GM12878 (cell line): ENCODE data around the gene C21orf58. TPM values are rescaled to one million over a fixed set of nuclear protein-coding genes. Genes with fewer than 3 reads are reported as not detected.

Experiments used
- ATAC-seq: fragments of 200-7000 bp; cut with Tn5 transposase; 3 replicates; pipeline ENCODE4 v1.9.1; 2020; ENCODE audit warnings: mild to moderate bottlenecking, moderate library complexity
- BruUV-seq: library from RNA; stranded (reverse); fragments of 400-500 nt; replicated peaks from 2 replicates; lab custom pipeline; 2021; lab: Mats Ljungman, UMichigan
- CTCF ChIA-PET: fragments of 300-600 bp; sonication (Branson Sonifier 250); formaldehyde crosslinking; extraction: SDS; loops from one replicate; lab custom pipeline; 2021; ENCODE audit warnings: inconsistent platforms; lab: Yijun Ruan, JAX
- POLR2A ChIA-PET: fragments of 350-600 bp; formaldehyde crosslinking; extraction: SDS; loops from one replicate; lab custom pipeline; 2021; ENCODE audit warnings: inconsistent platforms; lab: Charles Lee
- RAD21 ChIA-PET: fragments of 300-600 bp; sonication (Branson Sonifier 250); formaldehyde crosslinking; loops from one replicate; lab custom pipeline; 2023; ENCODE audit warnings: antibody characterized with exemption; ENCODE audit not compliant: unreplicated experiment; lab: Charles Lee
- SMC1A ChIA-PET: fragments of 300-600 bp; sonication (Branson Sonifier 250); formaldehyde crosslinking; loops from one replicate; lab custom pipeline; 2023; ENCODE audit not compliant: unreplicated experiment, uncharacterized antibody; lab: Charles Lee
- DNase-seq: peaks from one replicate; pipeline ENCODE4 v3.0.0-alpha.2; 2011; ENCODE audit warnings: low read depth, low spot score
- FAIRE-seq: peaks from 3 replicates; lab custom pipeline; 2011; peaks lifted over from hg19 to GRCh38; lab: Jason Lieb, UNC
- H2AFZ ChIP-seq: 2 replicates; pipeline ENCODE4 v1.6.0; 2011; ENCODE audit warnings: low read depth, low read length, control low read depth; ENCODE audit not compliant: control insufficient read depth
- H3K27ac ChIP-seq: 2 replicates; pipeline ENCODE4 v1.5.1; 2011; ENCODE audit warnings: control low read depth; ENCODE audit not compliant: control insufficient read depth, insufficient read depth
- H3K27me3 ChIP-seq, 2 experiments: replicated peaks in 1 of 2; 2 replicates each; pipeline versions ENCODE4 v1.6.0 to v1.6.1; 2011; ENCODE audit warnings: low read length in 1 of 2; ENCODE audit not compliant: control insufficient read depth in 2 of 2, insufficient read depth in 2 of 2
- H3K36me3 ChIP-seq, 2 experiments: 2 replicates each; pipeline ENCODE4 v1.5.1; 2011; ENCODE audit warnings: low read length in 1 of 2; ENCODE audit not compliant: control insufficient read depth in 2 of 2, insufficient read depth in 2 of 2
- H3K4me1 ChIP-seq: 2 replicates; pipeline ENCODE4 v1.6.1; 2011; ENCODE audit warnings: mild to moderate bottlenecking, low read length, moderate library complexity, mixed read lengths; ENCODE audit not compliant: control insufficient read depth, insufficient read depth
- H3K4me2 ChIP-seq: 2 replicates; pipeline ENCODE4 v1.6.0; 2011; ENCODE audit warnings: control low read depth; ENCODE audit not compliant: control insufficient read depth, insufficient read depth
- H3K4me3 ChIP-seq: fragments of 200-600 bp; sonication (generic); 2 replicates; pipeline ENCODE4 v1.5.1; 2016
- H3K79me2 ChIP-seq: 2 replicates; pipeline ENCODE4 v1.6.0; 2011; ENCODE audit warnings: low read length; ENCODE audit not compliant: control insufficient read depth, insufficient read depth
- H3K9ac ChIP-seq: 2 replicates; pipeline ENCODE4 v1.8.0; 2011; ENCODE audit warnings: low read length, control low read depth, mixed read lengths; ENCODE audit not compliant: control insufficient read depth, insufficient read depth
- H3K9me3 ChIP-seq: replicated peaks from 3 replicates; pipeline ENCODE4 v1.5.1; 2011; ENCODE audit warnings: mild to moderate bottlenecking, low read length; ENCODE audit not compliant: control insufficient read depth, insufficient read depth
- H4K20me1 ChIP-seq: 2 replicates; pipeline ENCODE4 v1.6.0; 2011; ENCODE audit not compliant: control insufficient read depth, insufficient read depth
- ATF7 ChIP-seq: fragments of 450-650 bp; IDR thresholded peaks from 2 replicates; pipeline ENCODE4 v1.6.1; 2016; ENCODE audit warnings: low read depth, mild to moderate bottlenecking
- CBFB ChIP-seq: IDR thresholded peaks from 2 replicates; pipeline ENCODE4 v1.6.1; 2016; ENCODE audit warnings: antibody characterized with exemption, low read depth
- FOXK2 ChIP-seq: fragments of 450-650 bp; IDR thresholded peaks from 2 replicates; pipeline ENCODE4 v1.6.1; 2017; ENCODE audit warnings: mild to moderate bottlenecking, moderate library complexity
- HDGF ChIP-seq: fragments of 450-650 bp; IDR thresholded peaks from 2 replicates; pipeline ENCODE4 v1.6.1; 2016; ENCODE audit warnings: antibody characterized with exemption
- MEF2A ChIP-seq: IDR thresholded peaks from 2 replicates; pipeline ENCODE4 v1.6.1; 2011; ENCODE audit warnings: low read depth, mild to moderate bottlenecking, low read length, moderate library complexity; ENCODE audit not compliant: insufficient read depth
- SMAD1 ChIP-seq: fragments of 450-650 bp; IDR thresholded peaks from 2 replicates; pipeline ENCODE4 v1.6.1; 2018; ENCODE audit warnings: mild to moderate bottlenecking, low read depth; ENCODE audit not compliant: partially characterized antibody
- SPI1 ChIP-seq: IDR thresholded peaks from 2 replicates; pipeline ENCODE4 v1.6.1; 2011; ENCODE audit warnings: low read depth, mild to moderate bottlenecking, low read length, moderate library complexity, borderline replicate concordance; ENCODE audit not compliant: insufficient read depth
- TARDBP ChIP-seq: IDR thresholded peaks from 2 replicates; pipeline ENCODE4 v1.6.1; 2016; ENCODE audit warnings: borderline replicate concordance
- ZNF384 ChIP-seq: IDR thresholded peaks from 2 replicates; pipeline ENCODE4 v1.6.1; 2012; ENCODE audit warnings: low read depth, mild to moderate bottlenecking, low read length, improper control_type of control experiment, borderline replicate concordance
- ZNF622 ChIP-seq: fragments of 450-650 bp; IDR thresholded peaks from 2 replicates; pipeline ENCODE4 v1.6.1; 2017; ENCODE audit warnings: mild to moderate bottlenecking, inconsistent platforms
- WGBS: methylation state at CpG from one replicate; pipeline ENCODE4 v1.1.6; 2016; ENCODE audit warnings: low lambda C conversion rate; ENCODE audit not compliant: insufficient replicate concordance, insufficient coverage; ENCODE audit errors: missing lambda C conversion rate; 5-methylcytosine and 5-hydroxymethylcytosine counted together
- in situ Hi-C: fragments of 300-500 bp; cut with MboI; formaldehyde crosslinking; loops from 9 replicates; pipeline ENCODE4 v1.14.3; 2018; ENCODE audit warnings: mixed read lengths
- intact Hi-C: fragments of 100-400 bp; cut with micrococcal nuclease; formaldehyde crosslinking; loops from one replicate; pipeline ENCODE4 v1.14.2; 2022; ENCODE audit not compliant: unreplicated experiment
- polyA plus RNA-seq, 11 experiments: library from polyadenylated mRNA; depleted of rRNA in 4 of 11; unstranded in 6 of 11; stranded (reverse) in 5 of 11; fragments of >200 nt; fragmentation: Nextera tagmentation in 4 of 11; fragmentation: Illumina TruSeq in 1 of 11; extraction: Ambion mirVana in 4 of 11; extraction: Trizol in 1 of 11; gene quantifications; 1 replicate in 1 of 11; 2 replicates in 10 of 11; pipeline versions ENCODE4 v1.2.1 to v1.2.3, GENCODE V29; 2011 to 2016; ENCODE audit warnings: inconsistent platforms in 2 of 11, missing spikeins in 2 of 11, low read depth in 1 of 11
- total RNA-seq, 4 experiments: library from RNA; depleted of rRNA in 3 of 4; stranded (reverse); fragments of >200 nt in 3 of 4; fragmentation: Illumina TruSeq in 1 of 4; extraction: Trizol in 1 of 4; gene quantifications; 2 replicates each; pipeline versions ENCODE4 v1.2.1 to v1.2.3, GENCODE V29; 2013 to 2021
- TF ChIP-seq, protein P1 (sequence below): fragments of 150-350 bp; IDR thresholded peaks from 2 replicates; pipeline ENCODE4 v1.6.1; 2014; ENCODE audit warnings: mild to moderate bottlenecking, low read depth, low read length
- TF ChIP-seq, protein P2 (sequence below): fragments of 450-650 bp; IDR thresholded peaks from 2 replicates; pipeline ENCODE4 v1.6.1; 2014; ENCODE audit warnings: mild to moderate bottlenecking
- TF ChIP-seq, protein P3 (sequence below): fragments of 450-650 bp; IDR thresholded peaks from 2 replicates; pipeline ENCODE4 v1.6.1; 2017; ENCODE audit warnings: antibody characterized with exemption, mild to moderate bottlenecking, moderate library complexity

C21orf58 gene
- total and polyA plus RNA-seq, 10 of the 15 experiments (the other 5 are each of a cell fraction or from before 2014, with no cell fraction given): 1.1 to 22.3 (median 11.8) TPM

DNA sequence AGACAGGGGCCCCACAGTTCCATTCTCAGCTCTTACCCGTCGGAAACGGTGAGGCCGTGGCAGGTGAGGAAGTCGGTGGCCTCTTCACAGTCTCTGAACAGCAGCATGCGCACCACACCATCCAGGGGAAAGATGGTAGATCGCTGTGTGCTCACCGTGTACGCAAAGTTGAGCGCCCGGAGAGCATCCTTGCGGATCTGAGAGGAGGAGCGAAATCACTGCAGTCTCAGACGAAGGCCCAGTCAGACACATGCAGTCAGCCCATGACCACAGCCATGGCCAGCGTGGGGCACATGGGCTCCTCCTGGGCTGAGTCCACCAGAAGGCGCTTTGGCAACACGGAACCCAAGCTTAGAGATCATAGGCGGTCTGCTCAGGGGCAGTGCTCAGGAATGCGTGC lies 56.7 kb downstream of the C21orf58 start (continued):
- TF ChIP-seq, protein P1, sequence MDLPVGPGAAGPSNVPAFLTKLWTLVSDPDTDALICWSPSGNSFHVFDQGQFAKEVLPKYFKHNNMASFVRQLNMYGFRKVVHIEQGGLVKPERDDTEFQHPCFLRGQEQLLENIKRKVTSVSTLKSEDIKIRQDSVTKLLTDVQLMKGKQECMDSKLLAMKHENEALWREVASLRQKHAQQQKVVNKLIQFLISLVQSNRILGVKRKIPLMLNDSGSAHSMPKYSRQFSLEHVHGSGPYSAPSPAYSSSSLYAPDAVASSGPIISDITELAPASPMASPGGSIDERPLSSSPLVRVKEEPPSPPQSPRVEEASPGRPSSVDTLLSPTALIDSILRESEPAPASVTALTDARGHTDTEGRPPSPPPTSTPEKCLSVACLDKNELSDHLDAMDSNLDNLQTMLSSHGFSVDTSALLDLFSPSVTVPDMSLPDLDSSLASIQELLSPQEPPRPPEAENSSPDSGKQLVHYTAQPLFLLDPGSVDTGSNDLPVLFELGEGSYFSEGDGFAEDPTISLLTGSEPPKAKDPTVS: no peak
- no peak for TF ChIP-seq SPI1
- TF ChIP-seq, protein P2, sequence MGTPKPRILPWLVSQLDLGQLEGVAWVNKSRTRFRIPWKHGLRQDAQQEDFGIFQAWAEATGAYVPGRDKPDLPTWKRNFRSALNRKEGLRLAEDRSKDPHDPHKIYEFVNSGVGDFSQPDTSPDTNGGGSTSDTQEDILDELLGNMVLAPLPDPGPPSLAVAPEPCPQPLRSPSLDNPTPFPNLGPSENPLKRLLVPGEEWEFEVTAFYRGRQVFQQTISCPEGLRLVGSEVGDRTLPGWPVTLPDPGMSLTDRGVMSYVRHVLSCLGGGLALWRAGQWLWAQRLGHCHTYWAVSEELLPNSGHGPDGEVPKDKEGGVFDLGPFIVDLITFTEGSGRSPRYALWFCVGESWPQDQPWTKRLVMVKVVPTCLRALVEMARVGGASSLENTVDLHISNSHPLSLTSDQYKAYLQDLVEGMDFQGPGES: no peak
- TF ChIP-seq HDGF: no peak

DNA sequence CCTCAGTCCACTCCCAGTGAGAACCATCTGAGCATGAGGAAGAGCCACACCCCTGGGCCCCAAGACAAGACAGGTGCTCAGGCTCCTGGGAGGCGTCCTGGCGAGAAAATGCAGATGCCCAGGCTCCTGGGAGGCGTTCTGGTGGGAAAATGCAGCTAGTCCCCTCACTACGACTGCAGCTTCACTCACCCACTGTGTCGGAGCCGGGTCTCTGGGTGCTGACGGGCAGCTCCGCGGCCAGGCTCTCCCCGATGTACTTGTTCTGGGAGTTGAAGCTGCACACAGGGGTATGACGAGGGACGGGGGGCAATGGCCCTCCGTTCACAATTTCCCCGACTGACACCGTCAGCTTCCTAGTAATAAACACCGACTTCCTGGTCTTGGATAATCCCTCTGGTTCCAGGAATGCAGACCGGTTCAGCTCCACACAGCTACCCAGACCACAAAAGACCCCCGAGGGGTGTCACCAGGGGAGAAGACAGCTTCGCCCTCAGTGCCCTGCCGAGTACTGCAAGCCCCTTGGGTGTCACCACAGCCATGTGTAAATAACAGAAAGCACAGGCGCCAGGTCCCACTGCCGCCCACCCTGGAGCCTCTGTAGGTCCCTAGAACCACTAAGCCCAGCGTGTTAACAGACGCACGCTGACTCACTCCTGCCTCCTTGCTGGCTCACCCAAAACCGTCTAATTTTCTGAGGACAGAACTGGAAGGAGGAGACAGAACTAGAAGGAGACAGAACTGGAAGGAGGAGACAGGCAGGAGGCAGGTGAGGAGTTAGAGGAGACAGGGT lies 57.7 kb downstream of the C21orf58 start:
- Histone ChIP-seq H3K79me2 (no peaks in the 10 kb centered on the region), H3K27me3 (no peaks in the 10 kb centered on the region), H4K20me1 (no peaks in the 10 kb centered on the region), H3K27ac (no peak overlapping the region), H3K4me1 (no peaks in the 10 kb centered on the region), H3K4me3 (no peak overlapping the region), H2AFZ (no peak overlapping the region), H3K36me3 (peaks cover 13 to 29% of the 10 kb centered on the region in 2 experiments), H3K4me2 (no peak overlapping the region), H3K9me3 (no peaks in the 10 kb centered on the region), H3K9ac (no peak overlapping the region)
- in situ Hi-C loops: no loop called here
- intact Hi-C loops: no loop called here
- DNase-seq: no peak
- TF ChIP-seq CBFB: no peak
- no peak for TF ChIP-seq ZNF622
- no peak for TF ChIP-seq SMAD1
- TF ChIP-seq, protein P3, sequence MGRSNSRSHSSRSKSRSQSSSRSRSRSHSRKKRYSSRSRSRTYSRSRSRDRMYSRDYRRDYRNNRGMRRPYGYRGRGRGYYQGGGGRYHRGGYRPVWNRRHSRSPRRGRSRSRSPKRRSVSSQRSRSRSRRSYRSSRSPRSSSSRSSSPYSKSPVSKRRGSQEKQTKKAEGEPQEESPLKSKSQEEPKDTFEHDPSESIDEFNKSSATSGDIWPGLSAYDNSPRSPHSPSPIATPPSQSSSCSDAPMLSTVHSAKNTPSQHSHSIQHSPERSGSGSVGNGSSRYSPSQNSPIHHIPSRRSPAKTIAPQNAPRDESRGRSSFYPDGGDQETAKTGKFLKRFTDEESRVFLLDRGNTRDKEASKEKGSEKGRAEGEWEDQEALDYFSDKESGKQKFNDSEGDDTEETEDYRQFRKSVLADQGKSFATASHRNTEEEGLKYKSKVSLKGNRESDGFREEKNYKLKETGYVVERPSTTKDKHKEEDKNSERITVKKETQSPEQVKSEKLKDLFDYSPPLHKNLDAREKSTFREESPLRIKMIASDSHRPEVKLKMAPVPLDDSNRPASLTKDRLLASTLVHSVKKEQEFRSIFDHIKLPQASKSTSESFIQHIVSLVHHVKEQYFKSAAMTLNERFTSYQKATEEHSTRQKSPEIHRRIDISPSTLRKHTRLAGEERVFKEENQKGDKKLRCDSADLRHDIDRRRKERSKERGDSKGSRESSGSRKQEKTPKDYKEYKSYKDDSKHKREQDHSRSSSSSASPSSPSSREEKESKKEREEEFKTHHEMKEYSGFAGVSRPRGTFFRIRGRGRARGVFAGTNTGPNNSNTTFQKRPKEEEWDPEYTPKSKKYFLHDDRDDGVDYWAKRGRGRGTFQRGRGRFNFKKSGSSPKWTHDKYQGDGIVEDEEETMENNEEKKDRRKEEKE: no peak
- TF ChIP-seq TARDBP: no peak
- no peak for TF ChIP-seq ATF7
- TF ChIP-seq, protein P2: no peak
- TF ChIP-seq ZNF384: no peak
- no peak for TF ChIP-seq FOXK2
- TF ChIP-seq MEF2A: no peak
- no peak for ATAC-seq
- FAIRE-seq: no peak
- WGBS: 91% methylated on average over 26 of the region's 26 CpGs
- BruUV-seq: no TSS peak
- POLR2A ChIA-PET: no interaction called here
- RAD21 ChIA-PET: no interaction called here
- CTCF ChIA-PET: no interaction called here
- SMC1A ChIA-PET: no interaction called here
